Chondrocyte (in vitro differentiated cells): Measurements from ENCODE around the gene LAMC3. TPM values are rescaled to one million over a fixed set of nuclear protein-coding genes. Genes with fewer than 3 reads are reported as not detected.
A peak's percentile ranks its signal among the peaks of the same experiment; 100 is the strongest.

Experiments
- DNase-seq: peaks from one replicate; pipeline ENCODE4 v3.0.0; 2021; ENCODE audit warnings: mixed read lengths, low spot score
- H3K27ac Mint-ChIP-seq: one replicate; pipeline ENCODE4 v1.8.0; 2021; ENCODE audit warnings: mild to moderate bottlenecking, moderate library complexity, mixed read lengths; ENCODE audit not compliant: unreplicated experiment
- H3K27me3 Mint-ChIP-seq: 2 replicates; pipeline ENCODE4 v1.8.0; 2021; ENCODE audit warnings: low read depth, mixed read lengths
- H3K36me3 Mint-ChIP-seq: 2 replicates; pipeline ENCODE4 v1.8.0; 2021; ENCODE audit warnings: low read depth, mixed read lengths
- H3K4me1 Mint-ChIP-seq: 2 replicates; pipeline ENCODE4 v1.8.0; 2021; ENCODE audit warnings: low read depth, mild to moderate bottlenecking, mixed read lengths
- H3K4me3 Mint-ChIP-seq: one replicate; pipeline ENCODE4 v1.8.0; 2021; ENCODE audit warnings: mild to moderate bottlenecking, moderate library complexity, mixed read lengths; ENCODE audit not compliant: unreplicated experiment
- H3K9me3 Mint-ChIP-seq: 2 replicates; pipeline ENCODE4 v1.8.0; 2021; ENCODE audit warnings: low read depth, mixed read lengths
- CTCF ChIP-seq: fragments of 200-600 bp; sonication (generic); IDR thresholded peaks from 2 replicates; pipeline ENCODE4 v1.5.0; 2021; ENCODE audit warnings: antibody characterized with exemption, mild to moderate bottlenecking, moderate library complexity
- total RNA-seq: library from RNA; stranded (reverse); gene quantifications from 3 replicates; pipeline ENCODE4 v1.2.1, GENCODE V29; 2021

Gene LAMC3
- total RNA-seq, 1 donor from 2014 or later, result 1.2 TPM

- Mint-ChIP-seq H3K27ac (peak overlapping the region; percentile 33), H3K4me3 (no peak overlapping the region), H3K27me3 (no peaks in the 10 kb centered on the region), H3K36me3 (no peaks in the 10 kb centered on the region), H3K9me3 (peaks cover under 1% of the 10 kb centered on the region), H3K4me1 (peaks cover 8% of the 10 kb centered on the region)
- TF ChIP-seq CTCF, result no peak
- DNase-seq, result no peak
Observed at GRCh38 chr9:130993303-130994030, 15.5 kb upstream of the LAMC3 start.

- no peak for DNase-seq
Observed at GRCh38 chr9:130994135-130995085, 14.6 kb upstream of the LAMC3 start.

DNA sequence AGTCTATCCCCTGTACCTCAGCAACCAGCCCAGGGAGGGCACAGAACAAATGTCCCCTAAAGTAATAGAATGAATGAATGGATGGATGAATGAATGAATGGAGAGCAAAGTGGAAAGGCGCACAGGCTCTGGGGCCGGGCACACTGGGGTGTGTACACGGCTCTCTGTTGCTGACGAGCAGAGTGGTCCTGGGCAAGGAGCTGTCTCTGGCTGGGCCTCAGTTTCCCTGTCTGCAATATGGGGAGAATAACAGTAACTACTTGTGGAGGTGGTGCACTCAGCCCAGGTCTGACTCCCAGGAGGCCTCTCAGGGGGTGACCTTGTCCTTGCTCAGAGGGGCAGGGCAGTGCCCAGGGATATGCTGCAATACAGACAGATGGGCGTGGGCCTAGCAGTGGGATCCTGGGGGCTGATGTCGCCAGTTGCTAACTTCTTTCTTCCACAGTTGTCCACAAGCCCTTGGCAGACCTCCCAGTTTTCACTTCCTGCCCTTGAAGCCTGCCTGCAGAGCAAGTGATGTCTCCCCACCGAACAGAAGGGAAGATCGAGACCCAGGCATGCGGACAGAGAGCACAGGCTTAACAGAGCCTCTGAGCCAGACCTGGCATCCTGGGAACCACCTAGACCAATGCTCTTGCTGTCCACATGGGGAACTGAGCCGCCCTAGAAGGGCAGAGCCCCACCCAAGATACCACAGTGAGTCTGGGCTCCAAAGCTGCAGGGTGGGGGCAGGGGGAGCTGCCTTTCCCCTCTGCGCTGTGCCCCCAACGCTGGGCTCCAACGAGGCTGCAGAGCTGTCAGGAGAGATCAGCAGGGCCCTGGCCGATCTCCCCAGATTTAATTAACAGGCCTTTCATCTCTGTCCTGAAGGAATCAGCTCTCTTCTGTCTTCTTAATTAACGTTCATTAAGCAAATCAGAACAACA is 13.6 kb upstream of the LAMC3 start:
- H3K36me3 Mint-ChIP-seq, result no peaks in the 10 kb centered on the region
- DNase-seq, result no peak

More at GRCh38 chr9:130994135-130995085, 14.6 kb upstream of the LAMC3 start:
- Mint-ChIP-seq H3K9me3 (no peaks in the 10 kb centered on the region), H3K4me1 (peaks cover 8% of the 10 kb centered on the region), H3K27ac (peak overlapping the region; percentile 33), H3K27me3 (peaks cover 3% of the 10 kb centered on the region), H3K36me3 (no peaks in the 10 kb centered on the region), H3K4me3 (no peak overlapping the region)
- no peak for TF ChIP-seq CTCF

DNA sequence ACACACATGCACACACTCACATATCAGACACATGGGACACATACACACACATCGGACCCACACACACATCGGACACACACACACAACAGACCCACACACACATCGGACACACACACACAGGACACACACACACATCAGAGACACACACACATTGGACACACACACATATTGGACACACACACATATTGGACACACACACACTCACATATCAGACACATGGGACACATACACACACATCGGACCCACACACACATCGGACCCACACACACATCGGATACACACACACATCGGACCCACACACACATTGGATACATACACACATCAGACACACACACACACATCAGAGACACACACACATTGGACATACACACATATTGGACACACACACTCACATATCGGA is 12.8 kb upstream of the LAMC3 start:
- H3K4me3 Mint-ChIP-seq, result no peak overlapping the region
- no peak for TF ChIP-seq CTCF
- no peak overlapping the region for H3K27ac Mint-ChIP-seq
- H3K4me1 Mint-ChIP-seq, result peaks cover 8% of the 10 kb centered on the region
- no peaks in the 10 kb centered on the region for H3K9me3 Mint-ChIP-seq
- peaks cover 3% of the 10 kb centered on the region for H3K27me3 Mint-ChIP-seq
- no peak for DNase-seq
- no peaks in the 10 kb centered on the region for H3K36me3 Mint-ChIP-seq

More for the DNA sequence above, 13.6 kb upstream of the LAMC3 start:
- peaks cover 3% of the 10 kb centered on the region for H3K27me3 Mint-ChIP-seq
- peak overlapping the region; percentile 51 for H3K27ac Mint-ChIP-seq
- H3K4me1 Mint-ChIP-seq, result peaks cover 8% of the 10 kb centered on the region
- no peak for TF ChIP-seq CTCF
- no peak overlapping the region for H3K4me3 Mint-ChIP-seq
- H3K9me3 Mint-ChIP-seq, result no peaks in the 10 kb centered on the region
